Fibroblast of lung (primary cell): ENCODE data around the gene RNF152. TPM values are rescaled to one million over a fixed set of nuclear protein-coding genes. Genes with fewer than 3 reads are reported as not detected.

Experiments
- DNase-seq, 2 donors: peaks; one replicate each; pipeline versions ENCODE4 v3.0.0 to v3.0.0-alpha.2; 2010; ENCODE audit warnings: low read depth in 2 of 2
- H2AFZ ChIP-seq: 2 replicates; pipeline ENCODE4 v1.5.1; 2012; ENCODE audit warnings: low read length, control low read depth, inconsistent platforms
- H3K27ac ChIP-seq: 2 replicates; pipeline ENCODE4 v1.5.1; 2011; ENCODE audit warnings: low read length, control low read depth; ENCODE audit not compliant: insufficient read depth
- H3K27me3 ChIP-seq: 2 replicates; pipeline ENCODE4 v1.5.1; 2011; ENCODE audit warnings: mild to moderate bottlenecking, low read length; ENCODE audit not compliant: control insufficient read depth, insufficient read depth
- H3K36me3 ChIP-seq: 2 replicates; pipeline ENCODE4 v1.5.1; 2011; ENCODE audit warnings: low read length; ENCODE audit not compliant: control insufficient read depth, insufficient read depth
- H3K4me1 ChIP-seq: 2 replicates; pipeline ENCODE4 v1.5.1; 2011; ENCODE audit warnings: low read length; ENCODE audit not compliant: control insufficient read depth, insufficient read depth; ENCODE audit errors: extremely low read depth
- H3K4me2 ChIP-seq: 2 replicates; pipeline ENCODE4 v1.5.1; 2011; ENCODE audit warnings: low read length, control low read depth; ENCODE audit not compliant: insufficient read depth; ENCODE audit errors: extremely low read depth
- H3K4me3 ChIP-seq, 4 experiments: fragments of 200-600 bp in 1 of 4; sonication (generic) in 1 of 4; replicated peaks in 1 of 4; 2 replicates each; pipeline ENCODE4 v1.5.1; 2011 to 2016; ENCODE audit warnings: low read length in 4 of 4, low read depth in 3 of 4, mild to moderate bottlenecking in 3 of 4, control low read depth in 2 of 4, inconsistent platforms in 1 of 4, mixed read lengths in 1 of 4; ENCODE audit not compliant: insufficient read depth in 1 of 4; ENCODE audit errors: control extremely low read depth in 1 of 4
- H3K79me2 ChIP-seq: 2 replicates; pipeline ENCODE4 v1.5.1; 2012; ENCODE audit warnings: mild to moderate bottlenecking, low read length, inconsistent platforms; ENCODE audit not compliant: control insufficient read depth, insufficient read depth
- H3K9ac ChIP-seq: 2 replicates; pipeline ENCODE4 v1.5.1; 2011; ENCODE audit warnings: mild to moderate bottlenecking, low read length, control low read depth; ENCODE audit not compliant: insufficient read depth
- H3K9me3 ChIP-seq: 2 replicates; pipeline ENCODE4 v1.5.1; 2012; ENCODE audit warnings: low read depth, low read length; ENCODE audit not compliant: control insufficient read depth, insufficient read depth
- H4K20me1 ChIP-seq: 2 replicates; pipeline ENCODE4 v1.5.1; 2011; ENCODE audit warnings: low read length; ENCODE audit not compliant: control insufficient read depth, insufficient read depth; ENCODE audit errors: extremely low read depth
- CTCF ChIP-seq, 2 donors: IDR thresholded peaks in 1 of 2; conservative IDR thresholded peaks in 1 of 2; 1 replicate in 1 of 2; 2 replicates in 1 of 2; pipeline ENCODE4 v1.5.1; 2011 to 2012; ENCODE audit warnings: low read length in 2 of 2, control low read depth in 1 of 2, inconsistent platforms in 1 of 2, low read depth in 1 of 2, mild to moderate bottlenecking in 1 of 2
- EZH2 ChIP-seq: IDR thresholded peaks from 2 replicates; pipeline ENCODE4 v1.5.1; 2012; ENCODE audit warnings: low read length, control low read depth, mild to moderate bottlenecking; ENCODE audit errors: missing control alignments
- polyA plus RNA-seq, 2 donors: library from polyadenylated mRNA; depleted of rRNA in 1 of 2; stranded (reverse) in 1 of 2; unstranded in 1 of 2; fragments of >200 nt; gene quantifications; 2 replicates each; pipeline ENCODE4 v1.2.1, GENCODE V29; 2011 to 2012; ENCODE audit warnings: missing spikeins in 1 of 2
- total RNA-seq: library from RNA; depleted of rRNA; stranded (reverse); fragments of >200 nt; gene quantifications from 2 replicates; pipeline ENCODE4 v1.2.1, GENCODE V29; 2014

The RNF152 gene
- total and polyA plus RNA-seq, 2 donors (not counting 1 experiment from before 2014, with no cell fraction given): 20.0 to 24.4 TPM

- no peak overlapping the region for H3K27ac ChIP-seq
- H3K9me3 ChIP-seq: no peaks in the 10 kb centered on the region
- H3K79me2 ChIP-seq: peaks cover 21% of the 10 kb centered on the region
- no peaks in the 10 kb centered on the region for H3K27me3 ChIP-seq
- peaks cover 9% of the 10 kb centered on the region for H3K4me1 ChIP-seq
- TF ChIP-seq CTCF (conservative IDR thresholded peaks at IDR 0.05 in 1 of 2, IDR thresholded peaks at IDR 0.05 in 1 of 2; ENCODE audit: low read depth in 1 of 2, low read length in 2 of 2) (no peak), EZH2 (no peak)
- H2AFZ ChIP-seq: no peak overlapping the region
- H3K4me2 ChIP-seq: no peak overlapping the region
- H3K36me3 ChIP-seq: no peaks in the 10 kb centered on the region
- no peaks in the 10 kb centered on the region for H4K20me1 ChIP-seq
- DNase-seq: no peak
- H3K9ac ChIP-seq: no peak overlapping the region
- H3K4me3 ChIP-seq: no peak overlapping the region
These were observed 3.3 kb upstream of the RNF152 start for GRCh38 chr18:61896118-61896517.

- peak overlapping the region; percentile 93 for H2AFZ ChIP-seq
- H3K4me2 ChIP-seq: peak overlapping the region; percentile 49
- H3K9ac ChIP-seq: peak overlapping the region; percentile 78
- no peak overlapping the region for H3K27ac ChIP-seq
- H3K36me3 ChIP-seq: no peaks in the 10 kb centered on the region
- H3K27me3 ChIP-seq: no peaks in the 10 kb centered on the region
- DNase-seq: no peak
- peaks cover 9% of the 10 kb centered on the region for H3K4me1 ChIP-seq
- TF ChIP-seq CTCF (conservative IDR thresholded peaks at IDR 0.05 in 1 of 2, IDR thresholded peaks at IDR 0.05 in 1 of 2; ENCODE audit: low read depth in 1 of 2, low read length in 2 of 2) (no peak), EZH2 (no peak)
- H3K9me3 ChIP-seq: no peaks in the 10 kb centered on the region
- H4K20me1 ChIP-seq: no peaks in the 10 kb centered on the region
- peak overlapping the region; percentile 52 to 94 (median 78) for H3K4me3 ChIP-seq
- H3K79me2 ChIP-seq: peaks cover 27% of the 10 kb centered on the region
These were observed 2.1 kb upstream of the RNF152 start for GRCh38 chr18:61894751-61895524.

DNA sequence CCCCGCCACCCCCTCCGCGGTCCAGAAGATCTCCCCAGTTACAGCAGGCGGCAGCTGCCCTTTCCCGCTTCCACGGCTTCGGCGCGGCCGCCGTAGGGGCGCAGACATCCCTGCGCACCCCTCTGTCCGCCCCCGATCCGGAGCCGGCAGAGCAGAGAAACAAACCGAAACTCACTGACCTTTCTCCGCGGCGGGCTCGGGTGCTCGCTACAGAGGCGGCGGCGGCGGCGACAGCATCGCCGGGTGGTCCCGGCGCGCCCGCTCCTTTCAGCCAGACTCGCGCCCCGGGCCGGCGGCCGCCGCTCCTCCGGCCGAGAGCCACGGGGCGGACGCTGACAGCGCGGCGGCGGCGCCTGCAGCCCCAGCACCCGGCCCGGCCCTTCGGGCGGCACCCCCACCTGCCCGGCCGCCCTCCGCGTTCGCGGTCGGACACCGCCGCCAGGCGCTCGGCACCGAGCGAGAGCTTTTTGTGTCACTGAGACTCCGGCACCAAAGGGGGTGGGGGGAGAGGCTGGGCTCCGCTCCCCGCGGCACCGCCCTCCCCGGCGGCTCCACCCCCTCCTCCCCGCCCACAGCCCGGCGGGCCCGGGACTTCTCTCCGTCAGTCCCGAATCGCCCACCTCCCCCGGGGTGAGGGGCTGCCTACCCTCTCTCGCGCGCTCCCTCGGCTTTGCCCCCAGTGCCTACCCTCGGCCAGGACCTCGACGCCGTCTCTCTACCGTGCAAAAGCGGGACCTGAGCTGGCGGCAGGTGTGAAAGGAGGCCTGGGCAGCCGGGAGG is 1.4 kb upstream of the RNF152 start:
- H3K36me3 ChIP-seq: no peaks in the 10 kb centered on the region
- peaks cover 9% of the 10 kb centered on the region for H3K4me1 ChIP-seq
- peak overlapping the region; percentile 78 for H3K9ac ChIP-seq
- H3K27me3 ChIP-seq: no peaks in the 10 kb centered on the region
- peak overlapping the region; percentile 52 to 94 (median 80) for H3K4me3 ChIP-seq
- no peaks in the 10 kb centered on the region for H3K9me3 ChIP-seq
- no peaks in the 10 kb centered on the region for H4K20me1 ChIP-seq
- H2AFZ ChIP-seq: peak overlapping the region; percentile 93
- peak overlapping the region; percentile 60 for H3K27ac ChIP-seq
- peak; percentile 61 to 62 for DNase-seq
- TF ChIP-seq EZH2 (no peak), CTCF (conservative IDR thresholded peaks at IDR 0.05 in 1 of 2, IDR thresholded peaks at IDR 0.05 in 1 of 2; ENCODE audit: low read depth in 1 of 2, low read length in 2 of 2) (peak in 1 of 2 donors; percentile 9)
- peak overlapping the region; percentile 49 for H3K4me2 ChIP-seq
- H3K79me2 ChIP-seq: peaks cover 35% of the 10 kb centered on the region
